A172 (cell line): ENCODE measurements around the gene SEPSECS. TPM values are rescaled to one million over a fixed set of nuclear protein-coding genes. Genes with fewer than 3 reads are reported as not detected.

Experiments used
- DNase-seq: peaks from one replicate; pipeline ENCODE4 v3.0.0-alpha.2; 2015; ENCODE audit warnings: low spot score
- total RNA-seq: library from RNA; depleted of rRNA; stranded (reverse); fragments of >200 nt; shearing (Covaris generic); gene quantifications from 2 replicates; pipeline ENCODE4 v1.2.3, GENCODE V29; 2014

Gene SEPSECS
- total RNA-seq, 1 experiment from 2014 or later = 10.0 TPM

- no peak for DNase-seq
Measured at GRCh38 chr4:25110527-25111329, 49.5 kb downstream of the SEPSECS start.

GRCh38 chr4:25109511-25109910 is 50.7 kb downstream of the SEPSECS start:
- no peak for DNase-seq

- DNase-seq = no peak
Measured at GRCh38 chr4:25108556-25108955, 51.7 kb downstream of the SEPSECS start.

GRCh38 chr4:25107827-25108516 is 52.3 kb downstream of the SEPSECS start:
- no peak for DNase-seq

GRCh38 chr4:25106363-25107151 is 53.7 kb downstream of the SEPSECS start:
- no peak for DNase-seq

GRCh38 chr4:25104591-25104990 is 55.7 kb downstream of the SEPSECS start:
- DNase-seq = no peak

GRCh38 chr4:25103418-25103817 is 56.8 kb downstream of the SEPSECS start:
- no peak for DNase-seq

- DNase-seq = no peak
Measured at GRCh38 chr4:25101836-25102235, 58.4 kb downstream of the SEPSECS start.

GRCh38 chr4:25100710-25101109 is 59.5 kb downstream of the SEPSECS start:
- no peak for DNase-seq

GRCh38 chr4:25100021-25100555 is 60.2 kb downstream of the SEPSECS start:
- DNase-seq = no peak

- peak; percentile 41 for DNase-seq
Measured at GRCh38 chr4:25098964-25099891, 61.0 kb downstream of the SEPSECS start.

- no peak for DNase-seq
Measured at GRCh38 chr4:25096981-25097443, 63.2 kb downstream of the SEPSECS start.

GRCh38 chr4:25096251-25096980 is 63.8 kb downstream of the SEPSECS start:
- DNase-seq = no peak

- no peak for DNase-seq
Measured at GRCh38 chr4:25095837-25096236, 64.4 kb downstream of the SEPSECS start.

GRCh38 chr4:25092139-25092538 is 68.1 kb downstream of the SEPSECS start:
- no peak for DNase-seq

GRCh38 chr4:25090516-25090915 is 69.7 kb downstream of the SEPSECS start:
- DNase-seq = no peak

GRCh38 chr4:25089051-25089763 is 71.0 kb downstream of the SEPSECS start:
- DNase-seq = no peak

GRCh38 chr4:25088093-25088952 is 71.9 kb downstream of the SEPSECS start:
- no peak for DNase-seq

- DNase-seq = no peak
Measured at GRCh38 chr4:25085671-25086070, 74.6 kb downstream of the SEPSECS start.
